Chondrocyte (in vitro differentiated cells): ENCODE measurements around the gene DNAJB6. TPM values are rescaled to one million over a fixed set of nuclear protein-coding genes. Genes with fewer than 3 reads are reported as not detected.

ENCODE experiments used
- DNase-seq: peaks from one replicate; pipeline ENCODE4 v3.0.0; 2021; ENCODE audit warnings: mixed read lengths, low spot score
- H3K27ac Mint-ChIP-seq: one replicate; pipeline ENCODE4 v1.8.0; 2021; ENCODE audit warnings: mild to moderate bottlenecking, moderate library complexity, mixed read lengths; ENCODE audit not compliant: unreplicated experiment
- H3K27me3 Mint-ChIP-seq: 2 replicates; pipeline ENCODE4 v1.8.0; 2021; ENCODE audit warnings: low read depth, mixed read lengths
- H3K36me3 Mint-ChIP-seq: 2 replicates; pipeline ENCODE4 v1.8.0; 2021; ENCODE audit warnings: low read depth, mixed read lengths
- H3K4me1 Mint-ChIP-seq: 2 replicates; pipeline ENCODE4 v1.8.0; 2021; ENCODE audit warnings: low read depth, mild to moderate bottlenecking, mixed read lengths
- H3K4me3 Mint-ChIP-seq: one replicate; pipeline ENCODE4 v1.8.0; 2021; ENCODE audit warnings: mild to moderate bottlenecking, moderate library complexity, mixed read lengths; ENCODE audit not compliant: unreplicated experiment
- H3K9me3 Mint-ChIP-seq: 2 replicates; pipeline ENCODE4 v1.8.0; 2021; ENCODE audit warnings: low read depth, mixed read lengths
- CTCF ChIP-seq: fragments of 200-600 bp; sonication (generic); IDR thresholded peaks from 2 replicates; pipeline ENCODE4 v1.5.0; 2021; ENCODE audit warnings: antibody characterized with exemption, mild to moderate bottlenecking, moderate library complexity
- total RNA-seq: library from RNA; stranded (reverse); gene quantifications from 3 replicates; pipeline ENCODE4 v1.2.1, GENCODE V29; 2021

Gene DNAJB6
- total RNA-seq, 1 donor from 2014 or later = 108 TPM

GRCh38 chr7:157400171-157400860, 63.5 kb downstream of the DNAJB6 start:
- peaks cover 17% of the 10 kb centered on the region for H3K36me3 Mint-ChIP-seq
- H3K9me3 Mint-ChIP-seq = no peaks in the 10 kb centered on the region
- H3K27ac Mint-ChIP-seq = no peak overlapping the region
- peaks cover 30% of the 10 kb centered on the region for H3K4me1 Mint-ChIP-seq
- no peak for TF ChIP-seq CTCF
- no peak overlapping the region for H3K4me3 Mint-ChIP-seq
- H3K27me3 Mint-ChIP-seq = no peaks in the 10 kb centered on the region
- no peak for DNase-seq

- Mint-ChIP-seq H3K4me3 (no peak overlapping the region), H3K36me3 (peaks cover 17% of the 10 kb centered on the region), H3K27ac (peak overlapping the region; percentile 36), H3K4me1 (peaks cover 30% of the 10 kb centered on the region), H3K27me3 (no peaks in the 10 kb centered on the region), H3K9me3 (no peaks in the 10 kb centered on the region)
- no peak for TF ChIP-seq CTCF
- DNase-seq = no peak
Measured at GRCh38 chr7:157401567-157402387, 65.0 kb downstream of the DNAJB6 start.

DNA sequence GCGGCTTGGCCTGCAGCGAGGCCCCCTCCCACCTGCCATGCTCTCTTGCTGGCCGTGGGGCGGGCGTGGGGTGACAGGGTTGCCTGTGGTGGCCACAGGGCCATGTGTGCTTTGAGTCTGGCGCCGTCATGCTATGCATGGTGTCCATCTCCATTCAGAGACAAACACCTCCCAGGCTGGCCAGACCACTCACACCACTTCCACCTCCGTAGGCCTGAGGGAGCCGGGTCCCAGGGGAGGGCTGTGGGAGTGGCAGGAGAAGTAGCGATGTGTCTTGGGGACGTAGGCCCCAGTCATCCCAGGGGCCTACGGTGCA, 65.5 kb downstream of the DNAJB6 start:
- Mint-ChIP-seq H3K36me3 (peaks cover 17% of the 10 kb centered on the region), H3K27me3 (no peaks in the 10 kb centered on the region), H3K4me1 (peaks cover 30% of the 10 kb centered on the region), H3K4me3 (no peak overlapping the region), H3K27ac (no peak overlapping the region), H3K9me3 (no peaks in the 10 kb centered on the region)
- TF ChIP-seq CTCF = no peak
- no peak for DNase-seq

DNA sequence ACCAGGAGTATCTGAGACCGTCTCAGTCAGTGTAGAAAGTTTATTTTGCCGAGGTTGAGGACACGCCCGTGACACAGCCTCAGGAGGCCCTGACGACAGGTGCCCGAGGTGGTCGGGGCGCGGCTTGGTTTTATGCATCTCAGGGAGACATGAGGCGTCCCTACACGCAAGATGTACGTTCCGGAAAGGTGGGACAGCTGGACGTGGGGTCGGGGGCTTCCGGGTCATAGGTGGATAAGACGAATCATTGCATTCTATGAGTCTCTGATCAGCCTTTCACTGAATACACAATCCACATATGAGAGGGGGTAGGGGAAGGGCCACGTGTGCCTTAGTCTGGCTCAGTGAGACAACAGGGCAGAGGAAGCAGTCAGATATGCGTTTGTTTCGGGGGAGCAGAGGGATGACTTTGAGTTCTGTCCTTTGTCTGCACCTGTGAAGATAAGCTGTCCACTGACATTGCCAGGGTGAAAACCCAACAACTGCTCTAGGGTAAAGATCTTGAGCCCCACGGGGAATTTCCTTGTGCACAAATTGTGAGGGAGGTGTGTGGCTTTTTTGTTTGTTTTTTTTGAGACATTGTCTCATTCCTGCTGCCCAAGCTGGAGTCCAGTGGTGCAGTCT, 66.2 kb downstream of the DNAJB6 start:
- Mint-ChIP-seq H3K36me3 (peaks cover 14% of the 10 kb centered on the region), H3K27ac (peak overlapping the region; percentile 27), H3K4me1 (peaks cover 23% of the 10 kb centered on the region), H3K4me3 (no peak overlapping the region), H3K9me3 (no peaks in the 10 kb centered on the region), H3K27me3 (no peaks in the 10 kb centered on the region)
- DNase-seq = no peak
- TF ChIP-seq CTCF = no peak

GRCh38 chr7:157403646-157404401, 67.0 kb downstream of the DNAJB6 start:
- Mint-ChIP-seq H3K27me3 (no peaks in the 10 kb centered on the region), H3K4me3 (no peak overlapping the region), H3K9me3 (no peaks in the 10 kb centered on the region), H3K27ac (no peak overlapping the region), H3K4me1 (peaks cover 15% of the 10 kb centered on the region), H3K36me3 (peaks cover 15% of the 10 kb centered on the region)
- TF ChIP-seq CTCF = no peak
- no peak for DNase-seq
